Measurements from ENCODE around the gene ELMOD1. TPM values are rescaled to one million over a fixed set of nuclear protein-coding genes. Genes with fewer than 3 reads are reported as not detected.

ELMOD1 gene
- total RNA-seq, 1 donor from 2014 or later, result 0.17 TPM

- no peak for DNase-seq
Observed at GRCh38 chr11:107648242-107648641, 57.3 kb downstream of the ELMOD1 start.

GRCh38 chr11:107651672-107652071, 60.7 kb downstream of the ELMOD1 start:
- DNase-seq, result no peak

GRCh38 chr11:107653076-107653475, 62.1 kb downstream of the ELMOD1 start:
- DNase-seq, result no peak

- no peak for DNase-seq
Observed at GRCh38 chr11:107655602-107656001, 64.7 kb downstream of the ELMOD1 start.

- DNase-seq, result no peak
Observed at GRCh38 chr11:107659310-107659709, 68.4 kb downstream of the ELMOD1 start.

- DNase-seq, result no peak
Observed at GRCh38 chr11:107660066-107660465, 69.1 kb downstream of the ELMOD1 start.

GRCh38 chr11:107661656-107662055, 70.7 kb downstream of the ELMOD1 start:
- DNase-seq, result no peak

GRCh38 chr11:107665018-107665417, 74.1 kb downstream of the ELMOD1 start:
- no peak for DNase-seq

GRCh38 chr11:107666911-107667613, 76.1 kb downstream of the ELMOD1 start:
- DNase-seq, result no peak

- DNase-seq, result no peak
Observed at GRCh38 chr11:107669191-107669740, 78.3 kb downstream of the ELMOD1 start.

GRCh38 chr11:107669893-107670601, 79.1 kb downstream of the ELMOD1 start:
- no peak for DNase-seq

- no peak for DNase-seq
Observed at GRCh38 chr11:107675902-107676301, 85.0 kb downstream of the ELMOD1 start.

- DNase-seq, result no peak
Observed at GRCh38 chr11:107676336-107677057, 85.5 kb downstream of the ELMOD1 start.

GRCh38 chr11:107677924-107678631, 87.1 kb downstream of the ELMOD1 start:
- no peak for DNase-seq

- no peak for DNase-seq
Observed at GRCh38 chr11:107678632-107678971, 87.7 kb downstream of the ELMOD1 start.

GRCh38 chr11:107679255-107680024, 88.5 kb downstream of the ELMOD1 start:
- DNase-seq, result no peak

- no peak for DNase-seq
Observed at GRCh38 chr11:107682171-107682570, 91.2 kb downstream of the ELMOD1 start.

- DNase-seq, result no peak
Observed at GRCh38 chr11:107682572-107682971, 91.6 kb downstream of the ELMOD1 start.

- no peak for DNase-seq
Observed at GRCh38 chr11:107683061-107683460, 92.1 kb downstream of the ELMOD1 start.

GRCh38 chr11:107683807-107684206, 92.9 kb downstream of the ELMOD1 start:
- DNase-seq, result no peak

- no peak for DNase-seq
Observed at GRCh38 chr11:107688322-107688918, 97.5 kb downstream of the ELMOD1 start.
